ENCODE results near the gene TMEM200B.
"Not testable (repeated sequence)": the region's sequence is repeated elsewhere in the genome, so short reads cannot be mapped to it uniquely, and the experiment has no call there.

Gene TMEM200B

DNA sequence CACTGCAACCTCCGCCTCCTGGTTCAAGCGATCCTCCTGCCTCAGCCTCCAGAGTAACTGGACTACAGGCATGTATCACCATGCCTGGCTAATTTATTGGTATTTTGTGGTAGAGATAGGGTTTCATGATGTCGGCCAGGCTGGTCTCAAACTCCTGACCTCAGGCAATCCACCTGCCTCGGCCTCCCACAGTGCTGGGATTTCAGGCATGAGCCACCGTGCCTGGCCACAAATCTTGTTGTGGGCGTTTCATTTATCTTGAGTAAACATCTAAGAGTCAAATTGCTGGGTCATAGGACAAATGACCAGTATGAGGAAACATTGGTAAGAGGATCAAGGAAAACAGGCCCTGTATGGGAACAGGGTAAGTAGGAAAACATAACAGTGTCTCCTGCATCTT is 17.9 kb downstream of the TMEM200B start:
- DNase-seq = no peak

DNA sequence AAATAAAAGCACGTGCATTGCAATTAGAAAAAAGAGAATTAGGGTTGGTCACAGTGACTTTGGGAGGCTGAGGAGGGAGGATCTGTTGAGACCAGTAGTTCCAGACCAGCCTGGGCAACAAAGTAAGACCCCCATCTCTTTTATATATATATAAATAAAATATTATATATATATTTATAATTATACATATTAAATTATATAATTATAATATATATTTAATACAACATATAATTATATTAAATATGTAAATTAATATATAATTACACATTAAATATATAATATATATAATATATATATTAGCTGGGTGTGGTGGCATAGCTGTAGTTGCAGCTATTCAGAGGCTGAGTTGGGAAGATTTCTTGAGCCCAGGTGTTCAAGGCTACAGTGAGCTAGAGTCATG is 23.2 kb downstream of the TMEM200B start:
- DNase-seq = no peak

DNA sequence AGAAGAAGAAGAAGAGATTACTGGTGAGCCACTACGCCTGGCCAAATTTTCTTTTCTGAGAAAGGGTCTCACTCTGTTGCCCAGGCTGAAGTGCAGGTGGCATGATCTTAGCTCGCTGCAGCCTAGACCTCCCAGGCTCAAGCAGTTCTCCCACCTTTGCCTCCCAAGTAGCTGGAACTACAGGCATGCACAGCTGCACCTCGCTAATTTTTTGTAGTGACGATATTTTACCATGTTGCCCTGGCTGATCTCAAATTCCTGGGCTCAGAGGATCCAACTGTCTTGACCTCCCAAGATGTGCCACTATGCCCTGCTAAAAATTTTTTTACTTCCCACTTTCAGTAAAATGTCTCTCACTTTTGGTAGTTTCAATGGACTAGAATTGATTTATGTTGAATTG is 24.4 kb downstream of the TMEM200B start:
- no peak for DNase-seq

DNA sequence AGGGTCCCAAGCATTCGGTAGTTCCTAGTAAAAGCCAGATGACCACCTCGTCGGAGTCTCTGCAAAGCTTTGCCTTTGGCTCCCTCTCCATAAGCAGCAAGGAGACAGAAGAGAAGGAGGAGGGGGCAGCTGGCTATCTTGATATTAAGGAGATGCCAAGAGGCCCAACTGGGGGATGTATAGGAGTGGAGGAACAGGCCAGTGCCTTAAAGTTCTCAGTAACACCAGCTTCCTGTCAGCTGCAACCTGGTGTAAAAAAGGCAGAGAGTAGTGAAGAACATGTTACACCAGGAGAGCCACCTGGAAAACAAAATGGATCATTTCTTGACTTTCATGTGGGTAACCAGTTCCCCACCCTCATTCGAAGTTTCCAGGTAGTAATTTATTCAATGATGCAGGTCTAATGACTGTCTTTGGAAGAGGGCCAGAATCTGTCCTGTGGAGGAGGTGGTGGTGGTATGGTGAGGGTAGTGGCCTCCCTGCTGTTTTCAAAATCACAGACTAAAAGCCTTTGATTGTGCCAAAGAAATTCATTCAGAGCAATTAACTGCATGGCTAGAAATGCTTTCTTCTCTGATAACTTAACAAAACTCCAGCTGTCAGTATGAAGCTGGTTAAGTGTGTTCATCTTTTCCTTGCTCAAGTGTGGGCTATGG is 27.3 kb downstream of the TMEM200B start:
- peak; percentile 73 for DNase-seq

DNA sequence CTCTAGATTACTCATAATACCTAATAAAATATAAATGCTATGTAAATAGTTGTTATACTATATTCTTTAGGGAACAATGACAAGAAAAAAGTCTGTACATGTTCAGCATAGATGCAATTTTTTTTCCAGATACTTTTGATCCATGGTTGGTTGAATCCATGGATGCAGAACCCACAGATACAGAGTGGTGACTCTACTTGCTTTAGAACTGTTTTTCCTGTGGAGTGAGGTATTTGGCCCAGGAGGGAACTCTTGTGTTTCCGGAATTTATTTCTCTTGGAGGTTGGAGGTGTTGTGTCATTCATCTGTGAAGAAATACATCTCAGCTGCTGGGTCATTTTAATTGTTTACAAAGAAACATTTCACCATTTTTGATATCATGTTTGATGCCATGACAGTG is 28.7 kb downstream of the TMEM200B start:
- no peak for DNase-seq

DNA sequence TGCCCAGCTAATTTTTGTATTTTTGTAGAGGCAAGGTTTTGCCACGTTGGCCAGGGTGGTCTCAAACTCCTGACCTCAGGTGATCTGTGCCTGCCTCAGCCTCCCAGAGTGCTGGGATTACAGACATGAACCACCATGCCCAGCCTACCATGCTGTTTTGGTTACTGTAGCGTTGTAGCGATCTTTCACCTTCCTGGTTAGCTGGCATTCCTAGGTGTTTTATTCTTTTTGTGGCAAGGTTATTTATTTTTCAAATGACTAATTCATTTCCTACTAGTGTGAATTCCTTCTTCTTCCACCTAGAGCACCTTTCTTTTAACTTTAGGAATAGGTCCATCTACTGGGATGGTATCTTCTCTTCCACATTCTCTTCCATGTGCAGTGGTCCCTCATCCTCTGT is 29.3 kb downstream of the TMEM200B start:
- DNase-seq = no peak

DNA sequence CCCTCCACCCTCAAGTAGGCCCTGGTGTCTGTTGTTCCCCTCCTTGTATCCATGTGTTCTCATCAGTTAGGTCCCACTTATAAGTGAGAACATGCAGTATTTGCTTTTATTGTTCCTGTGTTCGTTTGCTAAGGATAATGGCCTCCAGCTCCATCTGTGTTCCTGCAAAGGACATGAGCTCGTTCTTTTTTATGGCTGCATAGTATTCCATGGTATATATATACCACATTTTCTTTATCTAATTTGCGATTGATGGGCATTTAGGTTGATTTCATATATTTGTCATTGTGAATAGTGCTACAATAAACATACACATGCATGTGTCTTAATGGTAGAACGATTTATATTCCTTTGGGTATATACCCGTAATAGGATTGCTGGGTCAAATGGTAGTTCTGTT is 31.0 kb downstream of the TMEM200B start:
- DNase-seq = not testable (repeated sequence)

DNA sequence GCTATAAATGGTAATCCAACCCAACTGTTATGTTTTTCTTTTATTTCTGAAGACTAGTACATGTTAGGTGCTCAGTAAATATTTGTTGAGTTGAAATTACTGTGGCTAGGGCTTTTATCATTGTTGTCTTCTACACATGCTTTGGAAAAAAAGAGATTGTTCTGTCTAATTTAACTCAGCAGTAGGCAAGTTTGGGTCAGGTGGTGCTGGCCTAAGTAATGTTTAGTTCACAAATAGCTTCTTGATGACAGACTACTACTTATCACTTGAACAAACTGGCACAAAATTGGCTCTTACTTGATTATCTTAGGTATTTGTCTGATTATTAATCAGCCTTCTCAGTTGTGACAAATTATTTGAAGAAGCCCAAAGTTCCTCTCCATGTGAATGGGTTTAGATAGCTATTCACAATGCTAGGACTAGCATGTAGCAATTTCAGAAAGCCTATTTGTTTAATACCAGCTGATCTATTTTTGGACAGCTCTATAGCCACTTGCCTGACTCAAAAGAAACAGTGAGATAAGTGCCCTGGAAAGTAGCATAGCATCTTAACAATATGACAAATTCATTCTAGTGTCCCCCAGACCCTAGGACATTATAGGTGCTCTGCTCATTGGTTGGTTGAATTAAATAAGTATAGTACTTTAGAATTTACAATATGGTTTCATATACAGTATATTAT is 32.6 kb downstream of the TMEM200B start:
- DNase-seq = no peak

DNA sequence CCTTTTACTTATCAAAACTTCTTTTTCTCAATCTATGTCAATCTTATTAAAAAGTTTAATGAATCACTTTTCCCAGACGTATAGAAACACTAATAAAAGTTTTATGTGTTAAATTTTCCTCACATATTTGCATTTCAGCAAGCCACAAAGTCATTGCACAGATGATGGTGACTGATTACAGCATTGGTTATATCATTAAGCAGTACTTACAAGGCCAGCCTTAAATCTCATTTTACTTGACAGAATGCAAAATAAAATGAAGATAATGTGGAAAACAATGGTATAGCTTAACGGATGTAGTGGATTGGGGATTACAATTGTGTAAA is 39.5 kb downstream of the TMEM200B start:
- no peak for DNase-seq

DNA sequence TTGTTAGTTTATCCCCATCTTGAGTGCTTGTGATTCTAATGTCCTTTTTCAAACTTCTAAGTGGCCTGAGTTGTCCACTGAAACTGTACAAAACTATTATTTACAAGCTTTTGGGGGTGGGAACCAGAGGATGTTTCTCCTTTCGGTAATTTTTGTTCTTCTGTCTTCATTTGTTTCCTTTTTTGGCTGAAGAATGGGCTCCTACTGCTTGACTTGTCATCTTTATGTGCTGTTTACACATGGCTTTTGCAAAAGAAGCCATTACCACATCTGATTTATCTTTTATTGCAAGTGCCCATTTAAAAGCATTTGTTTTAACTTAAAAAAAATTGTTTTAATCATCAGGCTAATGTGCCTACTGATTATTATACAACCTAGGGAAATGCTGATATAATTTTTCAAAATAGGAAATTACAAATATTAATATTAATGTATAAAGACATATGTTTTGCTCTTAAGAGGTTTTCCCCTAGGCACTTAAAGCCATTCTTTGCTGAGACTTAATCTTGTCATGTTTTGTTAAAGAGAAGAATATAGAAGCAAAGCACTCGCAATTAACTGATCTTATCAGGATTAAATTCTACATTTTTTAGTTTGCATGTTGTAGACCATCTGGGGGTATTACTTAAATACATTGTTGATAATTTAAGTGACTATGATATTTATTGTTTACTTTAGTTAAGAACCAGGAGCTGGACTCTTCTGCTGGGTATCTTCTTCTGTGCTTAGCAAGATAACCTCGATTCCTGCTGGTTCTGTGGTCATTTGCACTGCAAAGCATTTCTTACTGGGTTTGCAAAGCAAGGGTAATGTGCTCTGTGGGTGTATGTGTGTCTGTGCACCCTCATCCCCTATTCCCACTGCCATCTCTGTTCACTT is 40.1 kb downstream of the TMEM200B start:
- no peak for DNase-seq

DNA sequence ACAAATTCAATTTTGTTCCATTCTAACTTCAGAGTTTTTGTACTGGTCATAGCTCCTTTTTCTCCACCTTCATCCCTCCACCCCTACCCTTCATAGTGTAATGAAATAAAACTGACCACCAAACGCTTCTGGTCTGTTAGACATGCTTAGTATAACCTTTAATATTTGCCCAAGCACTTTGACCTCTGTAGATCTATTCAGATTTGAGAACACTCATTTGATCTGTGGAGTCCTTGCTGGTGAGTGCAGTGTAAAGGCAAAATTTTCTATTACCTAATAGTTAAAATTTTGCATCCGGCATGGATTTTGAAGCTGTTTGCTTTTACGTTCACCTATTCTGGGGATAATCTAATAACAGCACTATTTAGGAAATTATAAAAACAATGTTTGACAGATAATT is 41.2 kb downstream of the TMEM200B start:
- no peak for DNase-seq

DNA sequence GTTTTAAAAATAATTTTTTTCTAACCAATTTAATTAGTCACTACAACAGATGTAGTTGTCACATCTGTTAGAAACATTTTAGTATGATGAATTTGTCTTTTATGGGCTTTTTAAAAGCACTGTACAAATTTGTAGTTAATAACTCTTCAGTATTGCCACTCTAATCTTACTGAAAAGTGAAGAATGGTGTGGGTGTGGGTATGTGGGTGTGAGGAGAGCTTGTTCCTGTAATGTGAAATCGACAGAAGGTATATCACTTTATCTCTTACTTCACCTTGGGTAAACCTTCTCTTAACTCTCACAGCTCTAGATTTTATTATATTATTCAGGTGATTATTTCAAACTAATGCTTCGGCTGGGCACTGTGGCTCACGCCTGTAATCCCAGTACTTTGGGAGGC is 42.5 kb downstream of the TMEM200B start:
- DNase-seq = no peak

DNA sequence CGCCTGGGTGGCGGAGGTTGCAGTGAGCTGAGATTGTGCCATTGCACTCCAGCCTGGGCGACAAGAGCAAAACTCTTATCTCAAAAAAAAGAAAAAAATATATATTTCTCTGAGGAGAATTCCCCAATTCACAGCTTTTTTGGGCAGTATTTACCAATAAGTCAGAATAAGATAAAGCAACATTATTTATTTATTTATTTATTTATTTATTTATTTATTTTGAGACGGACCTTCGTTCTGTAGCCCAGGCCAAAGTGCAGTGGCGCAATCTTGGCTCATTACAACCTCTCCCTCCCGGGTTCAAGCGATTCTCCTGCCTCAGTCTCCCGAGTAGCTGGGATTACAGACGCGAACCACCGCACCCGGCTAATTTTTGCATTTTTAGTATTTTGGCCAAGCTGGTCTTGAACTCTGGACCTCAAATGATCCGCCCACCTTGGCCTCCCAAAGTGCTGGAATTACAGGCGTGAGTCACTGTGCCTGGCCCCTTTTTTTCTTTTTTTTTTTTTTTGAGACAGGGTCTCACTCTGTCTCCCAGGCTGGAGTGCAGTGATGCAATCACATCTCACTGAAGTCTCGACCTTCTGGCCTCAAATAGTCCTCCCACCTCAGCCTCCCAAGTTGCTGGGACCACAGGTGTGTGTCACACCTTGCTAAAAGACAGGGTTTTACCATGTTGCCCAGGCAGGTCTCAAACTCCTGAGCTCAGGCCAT is 43.6 kb downstream of the TMEM200B start:
- DNase-seq = not testable (repeated sequence)

DNA sequence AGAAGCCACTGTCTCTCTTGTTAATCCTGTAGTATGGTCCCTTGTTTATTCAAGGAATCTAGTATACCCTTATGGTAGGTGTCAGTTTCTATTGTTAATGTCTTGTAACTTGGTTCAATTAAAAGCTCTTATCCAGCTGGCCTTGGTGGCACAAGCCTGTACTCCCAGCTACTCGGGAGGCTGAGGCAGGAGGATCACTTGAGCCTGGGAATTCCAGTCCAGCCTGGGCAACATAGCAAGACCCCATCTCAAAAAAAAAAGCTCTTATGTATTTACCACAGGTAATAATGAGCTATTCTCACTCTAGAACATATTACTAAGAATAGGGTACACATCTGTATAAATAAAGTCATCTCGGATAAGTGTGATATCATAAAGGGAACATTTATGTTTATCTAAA is 46.5 kb downstream of the TMEM200B start:
- no peak for DNase-seq

Data from DMS 273 treated with DMSO at 0.1 percent for 48 hours (cell line).